ENCODE results near the gene ADPRHL1.
A peak's percentile ranks its signal among the peaks of the same experiment; 100 is the strongest.
"Not testable (repeated sequence)": the region's sequence is repeated elsewhere in the genome, so short reads cannot be mapped to it uniquely, and the experiment has no call there.

ADPRHL1 gene

DNA sequence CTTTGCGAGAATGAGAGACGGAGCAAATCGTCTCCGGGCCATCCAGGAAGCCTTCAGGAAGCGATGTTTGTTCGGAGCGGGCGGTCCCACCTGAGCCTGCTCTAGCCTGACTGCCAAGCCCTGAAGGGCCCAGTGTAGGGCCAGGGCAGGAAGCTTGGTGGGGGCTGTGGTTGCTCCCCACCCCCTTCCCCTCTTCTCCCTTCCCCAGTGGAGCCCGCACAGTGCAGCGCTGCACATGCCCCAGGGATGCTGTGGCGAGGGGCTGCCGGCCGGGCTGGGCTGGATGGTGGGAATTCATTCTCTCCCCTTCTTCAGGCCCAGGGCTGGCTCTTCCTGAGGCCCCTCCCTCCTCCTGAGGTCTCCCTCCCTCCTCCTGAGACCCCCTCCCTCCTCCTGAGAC lies 82.2 kb downstream of the ADPRHL1 start:
- no peak overlapping the region for H3K27ac Mint-ChIP-seq
- H3K27me3 Mint-ChIP-seq = no peaks in the 10 kb centered on the region
- no peak overlapping the region for H3K4me3 Mint-ChIP-seq
- no peaks in the 10 kb centered on the region for H3K4me1 Mint-ChIP-seq
- H3K36me3 Mint-ChIP-seq = no peaks in the 10 kb centered on the region
- no peaks in the 10 kb centered on the region for H3K9me3 Mint-ChIP-seq

DNA sequence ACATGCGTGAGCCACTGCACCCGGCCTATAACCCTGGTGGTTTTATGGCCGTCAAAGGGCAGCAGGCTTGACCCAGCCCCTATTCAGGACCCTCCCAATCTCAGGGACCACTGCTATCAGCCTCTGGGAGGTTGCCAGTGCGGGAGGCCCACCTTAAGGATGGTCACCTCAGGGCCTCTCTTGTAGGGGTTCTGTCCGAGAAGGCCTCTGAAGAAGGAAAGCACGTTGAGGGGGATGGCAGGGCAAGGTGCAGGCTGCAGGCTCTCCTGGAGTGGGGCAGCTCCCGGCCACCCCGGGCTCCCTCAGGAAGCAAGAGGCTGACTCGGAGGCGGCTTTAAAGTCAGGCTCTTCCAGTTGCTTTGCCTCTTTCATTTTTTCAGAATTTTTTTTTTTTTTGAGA lies 83.4 kb downstream of the ADPRHL1 start:
- H3K36me3 Mint-ChIP-seq = no peaks in the 10 kb centered on the region
- H3K27me3 Mint-ChIP-seq = no peaks in the 10 kb centered on the region
- H3K9me3 Mint-ChIP-seq = no peaks in the 10 kb centered on the region
- peaks cover 4% of the 10 kb centered on the region for H3K4me1 Mint-ChIP-seq
- no peak overlapping the region for H3K4me3 Mint-ChIP-seq
- no peak overlapping the region for H3K27ac Mint-ChIP-seq

DNA sequence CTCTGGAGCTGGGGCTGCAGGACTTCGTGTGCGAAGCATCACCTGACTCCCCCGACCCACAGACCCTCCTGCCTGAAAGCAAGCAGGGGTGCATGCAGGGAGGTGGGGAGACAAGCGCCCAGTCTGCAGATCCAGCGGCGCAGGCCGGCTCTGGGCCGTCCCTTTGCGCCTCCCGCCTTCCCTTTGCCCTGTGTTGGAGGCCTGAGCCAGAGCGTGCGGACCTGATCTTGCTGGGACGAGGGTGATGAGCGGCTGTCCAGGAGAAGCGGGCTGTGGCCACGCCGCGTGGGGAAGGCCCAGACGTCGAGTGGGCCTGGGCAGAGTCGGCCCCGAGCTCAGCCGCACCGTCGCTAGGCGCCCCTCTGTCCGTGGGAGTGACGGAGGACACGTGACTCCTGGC lies 84.1 kb downstream of the ADPRHL1 start:
- no peaks in the 10 kb centered on the region for H3K9me3 Mint-ChIP-seq
- no peaks in the 10 kb centered on the region for H3K27me3 Mint-ChIP-seq
- peaks cover 4% of the 10 kb centered on the region for H3K4me1 Mint-ChIP-seq
- H3K27ac Mint-ChIP-seq = no peak overlapping the region
- H3K36me3 Mint-ChIP-seq = no peaks in the 10 kb centered on the region
- H3K4me3 Mint-ChIP-seq = no peak overlapping the region

DNA sequence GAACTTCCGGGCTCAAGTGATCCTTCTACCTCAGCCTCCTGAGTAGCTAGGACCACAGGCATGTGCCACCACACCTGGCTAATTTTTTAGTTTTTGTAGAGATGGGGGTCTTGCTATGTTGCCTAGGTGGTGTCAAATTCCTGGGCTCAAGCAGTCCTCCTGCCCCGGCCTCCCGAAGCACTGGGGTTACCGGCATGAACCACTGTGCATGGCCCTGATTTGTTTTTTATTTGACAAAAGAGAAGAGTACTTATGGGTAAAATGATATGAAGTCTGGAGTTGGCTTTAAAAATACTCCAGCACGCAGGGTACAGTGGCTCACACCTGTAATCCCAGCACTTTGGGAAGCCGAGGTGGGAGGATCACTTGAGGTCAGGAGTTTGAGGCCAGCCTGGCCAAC lies 84.9 kb downstream of the ADPRHL1 start:
- not testable (repeated sequence) for H3K27me3 Mint-ChIP-seq, H3K4me1 Mint-ChIP-seq, H3K27ac Mint-ChIP-seq, H3K36me3 Mint-ChIP-seq, H3K4me3 Mint-ChIP-seq, H3K9me3 Mint-ChIP-seq

DNA sequence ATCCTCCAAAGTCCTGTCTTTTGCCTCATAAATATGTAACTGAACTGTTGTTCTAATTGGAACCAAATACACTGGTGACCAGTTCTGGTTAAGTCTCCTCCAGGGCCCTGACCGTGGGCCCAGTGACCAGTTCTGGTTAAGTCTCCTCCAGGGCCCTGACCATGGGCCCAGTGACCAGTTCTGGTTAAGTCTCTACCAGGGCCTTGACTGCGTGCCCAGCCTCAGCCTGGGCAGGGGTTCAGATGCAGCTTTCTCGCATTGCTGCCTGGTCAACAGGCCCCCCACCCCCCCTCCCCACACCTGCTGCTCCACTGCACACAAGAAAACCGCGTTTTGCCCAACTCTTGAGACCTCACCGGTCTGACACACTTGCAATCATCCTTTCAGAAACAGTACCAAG lies 85.5 kb downstream of the ADPRHL1 start:
- H3K27me3 Mint-ChIP-seq = peaks cover under 1% of the 10 kb centered on the region
- H3K4me1 Mint-ChIP-seq = peaks cover 4% of the 10 kb centered on the region
- H3K36me3 Mint-ChIP-seq = no peaks in the 10 kb centered on the region
- no peaks in the 10 kb centered on the region for H3K9me3 Mint-ChIP-seq
- no peak overlapping the region for H3K4me3 Mint-ChIP-seq
- no peak overlapping the region for H3K27ac Mint-ChIP-seq

DNA sequence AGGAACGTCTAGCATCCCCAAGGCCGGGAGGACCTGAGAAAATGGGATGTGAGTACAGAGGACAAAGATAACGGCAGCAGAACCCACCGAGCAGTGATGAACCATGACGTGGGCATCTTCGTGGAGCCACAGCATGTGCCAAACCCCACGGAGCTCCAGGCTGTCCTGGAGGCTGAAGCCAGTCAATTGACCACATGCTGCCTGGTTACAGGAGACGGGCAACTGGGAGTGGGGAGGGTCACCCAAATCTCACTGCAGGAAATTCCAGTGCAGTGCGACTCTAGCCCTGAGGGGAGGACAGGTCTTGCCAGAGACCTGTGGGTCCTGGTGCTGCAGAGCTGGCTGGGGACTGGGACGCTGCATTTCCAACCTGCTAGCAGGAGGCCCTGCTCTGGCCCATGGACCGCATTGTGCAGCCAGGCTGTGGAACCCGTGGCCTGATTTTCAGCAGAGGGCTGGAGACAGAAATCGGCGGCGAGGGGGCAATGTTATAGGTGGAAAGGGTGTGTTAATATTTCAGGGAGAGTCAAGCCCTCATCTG lies 86.2 kb downstream of the ADPRHL1 start:
- Mint-ChIP-seq H3K4me1 (peaks cover 4% of the 10 kb centered on the region), H3K9me3 (no peaks in the 10 kb centered on the region), H3K4me3 (no peak overlapping the region), H3K27me3 (peaks cover 2% of the 10 kb centered on the region), H3K27ac (no peak overlapping the region), H3K36me3 (no peaks in the 10 kb centered on the region)

DNA sequence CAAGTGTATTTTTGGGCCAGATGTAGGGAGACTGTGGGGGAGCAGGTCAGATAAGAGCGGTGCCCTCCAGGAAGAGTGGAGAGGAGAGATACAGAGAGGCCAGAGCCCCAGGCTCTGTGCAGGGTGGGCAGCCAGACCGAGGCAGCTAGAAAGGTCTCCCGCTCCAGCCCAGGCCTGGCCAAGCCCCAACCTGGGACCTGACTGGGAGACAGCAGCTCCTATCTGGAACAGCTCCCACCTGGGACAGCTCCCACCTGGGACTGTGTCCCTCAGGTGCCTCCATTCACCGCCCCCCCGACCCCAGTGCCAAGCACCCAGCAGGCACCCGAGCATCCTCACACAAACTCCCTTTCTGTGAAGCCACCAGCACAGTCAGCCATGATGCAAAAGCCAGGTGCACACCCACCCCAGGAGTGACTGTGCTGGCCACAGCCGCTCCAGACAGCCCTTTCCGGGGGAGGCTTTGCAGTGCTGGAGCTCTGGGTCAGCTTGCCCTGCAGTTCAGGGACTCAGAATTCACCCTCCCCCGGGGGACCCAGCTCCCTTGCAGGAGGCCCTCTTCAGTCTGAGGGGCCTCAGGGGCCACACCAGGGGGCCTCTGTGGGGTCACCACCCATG lies 87.2 kb downstream of the ADPRHL1 start:
- Mint-ChIP-seq H3K27me3 (peaks cover 2% of the 10 kb centered on the region), H3K36me3 (no peaks in the 10 kb centered on the region), H3K4me1 (peaks cover 4% of the 10 kb centered on the region), H3K27ac (no peak overlapping the region), H3K9me3 (no peaks in the 10 kb centered on the region), H3K4me3 (no peak overlapping the region)

DNA sequence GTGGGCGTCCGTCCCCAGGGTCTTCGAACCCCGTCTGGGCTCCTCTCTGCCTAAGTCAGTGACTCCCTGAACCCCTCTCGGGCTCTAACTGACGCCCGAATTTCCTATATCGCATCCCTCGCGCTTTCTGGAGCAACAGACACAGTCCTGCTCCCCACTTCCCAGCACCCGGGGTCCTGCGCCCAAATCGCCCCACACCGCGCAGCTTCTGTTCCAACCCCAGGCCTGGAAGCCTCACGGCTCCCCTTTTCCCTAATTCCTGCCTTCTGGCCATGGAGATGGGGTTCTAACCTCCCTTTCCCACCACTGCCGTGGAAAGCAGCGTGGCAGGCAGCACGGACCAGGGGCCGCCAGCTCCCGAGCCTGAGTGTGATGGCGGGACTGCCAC lies 87.7 kb downstream of the ADPRHL1 start:
- Mint-ChIP-seq H3K36me3 (no peaks in the 10 kb centered on the region), H3K27me3 (peaks cover 2% of the 10 kb centered on the region), H3K9me3 (no peaks in the 10 kb centered on the region), H3K27ac (no peak overlapping the region), H3K4me3 (peak overlapping the region; percentile 57), H3K4me1 (peaks cover 4% of the 10 kb centered on the region)

DNA sequence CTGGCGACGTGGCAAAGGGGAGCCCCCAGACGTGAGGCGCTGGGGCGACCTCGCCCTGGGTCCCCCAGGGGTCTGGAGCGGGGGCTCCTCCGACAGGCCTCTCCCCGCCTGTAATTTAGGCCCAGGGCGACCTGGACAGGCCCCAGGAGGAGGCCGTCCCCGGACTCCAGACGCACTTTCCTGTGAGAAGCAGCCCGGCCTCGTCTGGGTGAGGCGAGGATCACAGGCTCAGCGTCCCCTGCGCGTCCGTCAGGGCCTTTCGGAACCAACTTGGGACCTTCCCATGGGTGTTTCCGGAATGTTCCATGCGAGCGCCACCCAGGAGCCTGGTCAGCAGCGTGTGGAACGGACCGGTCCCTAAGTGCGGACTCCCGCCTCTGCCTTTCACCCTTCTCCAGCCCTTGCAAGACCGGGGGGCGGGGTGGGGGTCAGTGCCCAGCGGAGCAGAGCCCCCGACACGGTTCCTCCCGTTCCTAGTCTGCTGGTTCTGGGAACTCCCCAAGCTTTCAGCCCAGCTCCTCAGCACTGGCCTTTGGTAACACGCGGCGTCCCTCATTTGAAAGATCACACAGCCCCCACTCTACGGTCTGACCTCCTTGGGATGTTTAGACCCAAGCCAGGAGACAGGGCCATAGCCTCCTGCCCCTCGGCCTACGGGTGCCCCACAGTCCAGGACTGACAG lies 88.2 kb downstream of the ADPRHL1 start:
- peaks cover 4% of the 10 kb centered on the region for H3K4me1 Mint-ChIP-seq
- peaks cover 2% of the 10 kb centered on the region for H3K27me3 Mint-ChIP-seq
- no peaks in the 10 kb centered on the region for H3K36me3 Mint-ChIP-seq
- peak overlapping the region; percentile 57 for H3K4me3 Mint-ChIP-seq
- no peaks in the 10 kb centered on the region for H3K9me3 Mint-ChIP-seq
- no peak overlapping the region for H3K27ac Mint-ChIP-seq

DNA sequence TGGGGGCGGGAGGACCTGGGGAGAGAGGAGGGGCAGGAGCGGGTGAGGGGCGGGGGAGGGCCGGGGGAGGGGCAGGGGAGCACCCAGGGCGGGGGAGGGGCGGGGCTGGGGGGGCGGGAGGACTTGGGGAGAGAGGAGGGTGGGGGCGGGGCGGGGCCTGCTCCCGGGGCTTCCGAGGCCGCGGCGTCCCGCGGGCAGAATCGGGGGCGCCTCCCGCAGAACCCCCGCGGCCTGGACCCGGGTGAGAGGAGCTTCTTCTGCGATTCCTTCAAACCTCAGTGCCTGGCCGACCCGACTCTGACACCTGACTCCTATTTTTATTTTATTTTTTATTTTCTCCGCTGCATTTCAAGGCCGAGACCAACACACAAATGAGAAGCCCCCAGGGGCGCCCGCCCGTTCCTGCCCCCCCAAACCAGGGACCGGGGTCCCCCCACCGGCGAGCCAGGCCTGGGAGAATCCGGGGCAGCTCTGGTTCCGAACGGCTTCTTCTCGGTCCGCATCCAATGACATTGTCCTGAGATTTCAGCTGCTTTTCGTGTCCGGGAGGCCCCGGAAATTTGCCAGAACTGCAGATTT lies 88.9 kb downstream of the ADPRHL1 start:
- Mint-ChIP-seq H3K4me1 (peaks cover 4% of the 10 kb centered on the region), H3K36me3 (no peaks in the 10 kb centered on the region), H3K27ac (no peak overlapping the region), H3K27me3 (peaks cover 4% of the 10 kb centered on the region), H3K4me3 (no peak overlapping the region), H3K9me3 (no peaks in the 10 kb centered on the region)

DNA sequence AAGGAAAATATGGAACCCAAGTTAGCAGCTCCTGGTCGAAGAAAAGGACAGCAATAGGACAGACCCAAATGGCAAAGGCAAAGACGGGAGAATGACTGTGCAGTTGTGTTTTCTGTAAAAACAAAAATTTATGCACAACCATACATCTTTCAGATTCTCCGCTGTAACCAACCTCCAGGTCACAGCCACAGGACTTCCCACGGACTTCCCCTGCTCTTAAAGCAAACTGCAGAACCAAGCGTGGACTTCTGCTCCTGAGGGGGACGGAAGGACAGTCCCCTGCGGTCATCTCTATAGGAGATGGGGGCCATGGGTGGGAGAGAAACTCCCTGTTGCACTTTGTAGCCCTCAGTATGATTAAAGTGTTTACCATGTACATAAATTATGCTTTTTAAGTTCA lies 91.9 kb downstream of the ADPRHL1 start:
- Mint-ChIP-seq H3K27ac (no peak overlapping the region), H3K4me1 (peaks cover 4% of the 10 kb centered on the region), H3K4me3 (no peak overlapping the region), H3K9me3 (no peaks in the 10 kb centered on the region), H3K36me3 (no peaks in the 10 kb centered on the region), H3K27me3 (peaks cover 4% of the 10 kb centered on the region)

DNA sequence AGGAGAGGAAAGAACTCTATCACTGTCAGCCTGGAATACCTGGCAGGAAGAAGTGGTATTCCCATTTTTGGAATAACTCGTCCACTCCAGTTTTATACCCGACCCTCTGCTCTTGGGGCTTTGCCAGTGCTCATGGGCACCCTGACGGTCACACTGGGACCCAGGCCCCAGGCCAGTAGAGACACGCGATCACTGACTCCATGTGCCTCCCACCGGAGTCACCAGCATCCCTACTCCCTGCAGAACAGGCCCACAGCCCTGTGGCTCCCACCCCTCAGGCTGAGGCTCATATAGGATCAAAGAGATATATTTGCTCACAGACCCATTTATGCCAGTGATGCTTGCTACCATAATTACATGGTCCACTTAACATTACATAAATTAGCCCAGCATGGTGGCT lies 92.8 kb downstream of the ADPRHL1 start:
- H3K4me1 Mint-ChIP-seq = peaks cover 3% of the 10 kb centered on the region
- H3K9me3 Mint-ChIP-seq = no peaks in the 10 kb centered on the region
- H3K4me3 Mint-ChIP-seq = no peak overlapping the region
- H3K36me3 Mint-ChIP-seq = no peaks in the 10 kb centered on the region
- peaks cover 4% of the 10 kb centered on the region for H3K27me3 Mint-ChIP-seq
- H3K27ac Mint-ChIP-seq = no peak overlapping the region

DNA sequence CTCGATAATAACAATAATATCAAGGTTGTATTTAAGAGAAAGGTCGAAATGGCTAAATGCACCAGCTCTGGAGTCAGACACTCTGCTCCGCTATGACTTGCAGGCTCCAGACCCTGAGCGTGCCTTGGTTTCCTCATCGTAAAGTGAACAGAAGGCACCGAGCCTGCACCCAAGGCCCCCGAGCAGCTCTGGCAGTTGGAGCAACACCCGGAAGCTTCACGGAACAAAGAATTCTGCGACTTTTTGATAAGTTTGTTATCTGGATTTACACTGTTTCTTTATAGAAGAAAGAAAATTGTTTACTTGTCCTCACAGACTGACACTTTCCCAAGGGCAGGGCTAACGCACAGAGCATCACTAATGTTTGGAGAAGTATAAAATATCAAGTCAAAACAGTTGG lies 93.7 kb downstream of the ADPRHL1 start:
- H3K27me3 Mint-ChIP-seq = peaks cover 4% of the 10 kb centered on the region
- H3K9me3 Mint-ChIP-seq = no peaks in the 10 kb centered on the region
- H3K4me3 Mint-ChIP-seq = no peak overlapping the region
- H3K36me3 Mint-ChIP-seq = no peaks in the 10 kb centered on the region
- no peaks in the 10 kb centered on the region for H3K4me1 Mint-ChIP-seq
- no peak overlapping the region for H3K27ac Mint-ChIP-seq

DNA sequence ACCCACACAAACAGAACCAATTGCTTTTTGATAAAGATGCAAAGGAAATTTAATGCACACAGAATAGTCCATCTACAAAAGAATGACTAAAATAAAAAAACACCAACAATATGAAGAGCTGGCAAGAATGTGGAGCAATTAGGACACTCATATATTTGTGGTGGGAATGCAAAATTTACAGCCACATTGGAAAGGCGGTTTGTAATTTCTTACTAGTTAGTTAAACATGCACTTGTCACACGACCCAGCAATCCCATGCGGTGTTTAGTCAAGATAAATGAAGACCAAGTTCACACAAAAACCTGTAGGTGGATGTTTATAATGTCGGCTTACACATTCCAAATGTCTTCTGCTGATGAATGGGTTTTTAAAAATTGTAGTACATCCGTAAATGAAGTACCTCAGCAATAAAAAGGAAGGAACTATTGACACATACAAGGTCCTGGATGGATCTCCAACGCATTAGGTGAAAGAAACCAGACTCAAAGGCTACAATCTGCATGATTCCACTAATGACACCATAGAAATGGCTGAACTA lies 94.6 kb downstream of the ADPRHL1 start:
- Mint-ChIP-seq H3K27ac (no peak overlapping the region), H3K4me1 (no peaks in the 10 kb centered on the region), H3K4me3 (no peak overlapping the region), H3K27me3 (peaks cover 4% of the 10 kb centered on the region), H3K36me3 (no peaks in the 10 kb centered on the region), H3K9me3 (no peaks in the 10 kb centered on the region)

DNA sequence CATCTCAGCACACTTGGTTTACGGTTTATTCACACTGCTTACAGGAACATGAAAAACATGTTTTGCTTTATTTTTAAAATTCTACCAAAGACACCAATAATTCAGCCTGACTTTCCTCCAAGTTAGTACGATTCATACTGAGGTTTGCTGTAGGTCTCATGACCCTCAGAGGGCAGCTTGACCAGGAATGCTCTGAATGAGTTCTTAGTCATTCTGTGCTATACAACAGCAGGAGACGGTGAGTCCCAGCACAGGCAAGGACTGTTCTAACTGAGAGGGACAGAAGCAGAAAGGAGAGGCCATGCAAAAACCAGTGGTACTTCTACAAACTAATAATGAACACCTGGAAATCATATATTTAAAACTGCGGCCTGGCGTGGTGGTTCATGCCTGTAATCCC lies 95.8 kb downstream of the ADPRHL1 start:
- H3K9me3 Mint-ChIP-seq = no peaks in the 10 kb centered on the region
- H3K27ac Mint-ChIP-seq = no peak overlapping the region
- peaks cover 1% of the 10 kb centered on the region for H3K27me3 Mint-ChIP-seq

DNA sequence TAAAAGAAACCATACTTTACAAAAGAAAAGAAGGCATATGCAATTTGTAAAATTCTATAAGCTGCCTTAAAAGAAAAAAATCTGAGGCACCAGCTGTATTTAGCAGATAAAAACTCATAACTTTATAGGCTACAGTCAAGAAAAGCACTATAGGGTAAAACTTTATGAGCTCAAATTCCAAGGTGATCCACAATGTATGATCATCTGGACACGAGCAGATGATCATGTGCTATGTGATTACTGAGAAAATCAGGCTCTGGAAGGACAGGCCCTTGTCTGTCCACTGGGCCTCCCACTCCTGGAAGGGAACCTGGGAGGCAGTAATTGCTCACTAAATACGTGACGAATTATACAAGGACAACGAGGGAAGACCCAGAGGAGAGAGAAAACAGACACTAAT lies 96.7 kb downstream of the ADPRHL1 start:
- H3K9me3 Mint-ChIP-seq = no peaks in the 10 kb centered on the region
- no peaks in the 10 kb centered on the region for H3K36me3 Mint-ChIP-seq
- H3K27me3 Mint-ChIP-seq = peaks cover 1% of the 10 kb centered on the region
- H3K4me3 Mint-ChIP-seq = no peak overlapping the region
- H3K4me1 Mint-ChIP-seq = no peaks in the 10 kb centered on the region
- H3K27ac Mint-ChIP-seq = no peak overlapping the region

More for the DNA sequence above, 95.8 kb downstream of the ADPRHL1 start:
- Mint-ChIP-seq H3K4me1 (no peaks in the 10 kb centered on the region), H3K36me3 (no peaks in the 10 kb centered on the region), H3K4me3 (no peak overlapping the region)

Measured in activated naive CD4-positive, alpha-beta T cell treated with anti-CD3 and anti-CD28 coated beads, Interleukin-2, amount 50 U/mL, for 24 hours (primary cell).